NCI-H82 treated with DMSO at 0.1 percent for 48 hours (cell line): ENCODE data around the gene RSPO4.
"Not testable (repeated sequence)": the region's sequence is repeated elsewhere in the genome, so short reads cannot be mapped to it uniquely, and the experiment has no call there.

Experiments used
- DNase-seq: peaks from one replicate; lab custom pipeline; 2025; ENCODE audit not compliant: unreplicated experiment; lab: John Stamatoyannopoulos, UW

RSPO4 gene

DNA sequence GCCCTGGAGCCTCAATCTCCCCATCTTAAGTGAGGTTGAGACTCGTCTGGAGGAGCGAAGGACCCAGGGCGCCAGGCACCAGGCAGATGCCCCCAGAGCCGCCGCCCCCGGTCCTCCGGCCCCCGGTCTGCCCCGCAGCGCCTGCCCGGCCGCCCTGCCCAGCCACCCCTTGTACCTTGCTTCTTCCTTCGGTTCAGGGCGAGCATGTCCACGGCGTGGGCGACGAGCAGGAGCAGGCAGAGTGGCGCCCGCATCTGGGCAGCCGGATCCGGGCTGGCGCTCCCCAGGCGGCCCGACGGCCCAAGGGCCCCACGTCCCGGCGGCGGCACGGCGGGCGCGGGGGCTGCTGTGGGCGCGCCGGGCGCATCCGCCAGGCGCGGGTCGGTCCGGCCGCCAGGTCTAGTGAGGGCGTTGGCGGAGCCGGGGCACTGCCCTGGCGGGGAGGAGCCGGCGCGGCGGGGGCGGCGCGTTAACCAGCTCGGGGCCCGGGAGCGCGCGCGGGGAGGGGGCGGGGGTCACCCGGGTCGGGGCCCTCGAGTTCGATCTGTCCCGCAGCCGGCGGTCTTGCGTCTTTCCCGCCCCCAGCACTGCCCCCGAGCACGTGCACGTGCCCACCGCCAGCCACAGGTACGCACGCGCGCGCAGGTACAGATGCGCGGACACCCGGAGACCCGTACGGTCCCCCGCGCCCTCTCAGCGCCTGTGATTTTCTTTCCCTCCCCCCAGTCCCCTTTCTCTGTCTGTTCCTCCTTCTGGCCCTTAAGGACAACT, at the start of gene RSPO4:
Gene RSPO4 (minus strand): TSS at position 401 of the 771 bp plus-strand sequence. CDS start 147 bp downstream, at position 254.
- DNase-seq, result no peak

DNA sequence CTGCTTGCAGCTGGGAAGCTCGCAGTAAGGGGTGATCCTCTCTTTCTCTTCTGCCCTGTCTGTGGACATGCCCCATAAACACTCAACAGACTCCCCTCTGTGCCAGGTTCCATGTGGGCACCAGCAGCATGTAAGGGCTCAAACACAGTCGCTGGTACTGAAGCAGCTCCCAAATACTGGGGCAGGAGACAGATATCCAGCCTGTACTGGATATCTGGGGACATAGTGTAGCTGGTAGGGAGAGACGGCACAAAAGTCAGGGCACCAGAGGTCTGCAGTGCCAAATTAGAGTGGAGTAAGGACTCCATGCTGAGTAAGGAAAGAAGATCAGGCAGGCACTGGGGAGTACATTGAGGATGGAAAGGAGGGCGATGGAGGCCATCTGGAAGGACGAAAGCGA, 48.3 kb upstream of the RSPO4 start:
- DNase-seq, result no peak

DNA sequence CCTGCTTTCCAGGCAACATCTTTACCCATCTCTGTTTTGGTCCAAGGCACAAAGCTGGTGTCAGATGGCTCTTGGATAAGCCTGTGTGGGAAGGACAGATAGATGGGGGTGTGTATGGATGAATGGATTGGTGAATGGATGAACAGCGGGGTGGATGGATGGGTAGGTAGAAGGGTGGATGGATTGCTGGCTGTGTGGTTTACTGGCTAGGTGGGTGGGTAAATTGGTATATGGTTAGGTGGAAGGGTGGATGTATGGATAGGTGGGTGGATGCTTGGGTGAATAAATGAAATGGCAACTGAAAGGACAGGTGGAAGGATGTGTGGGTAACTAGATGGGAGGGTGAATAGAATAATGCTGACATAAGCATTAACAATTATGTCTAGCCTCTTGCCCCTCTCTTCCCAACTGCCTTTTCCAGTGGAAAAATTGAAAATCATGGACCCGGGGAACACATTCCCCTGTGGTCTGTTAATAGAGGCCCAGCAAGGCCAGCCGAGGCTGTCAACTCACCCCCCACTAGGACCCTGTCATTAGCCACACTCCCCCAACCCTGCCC, 43.8 kb upstream of the RSPO4 start:
- no peak for DNase-seq

DNA sequence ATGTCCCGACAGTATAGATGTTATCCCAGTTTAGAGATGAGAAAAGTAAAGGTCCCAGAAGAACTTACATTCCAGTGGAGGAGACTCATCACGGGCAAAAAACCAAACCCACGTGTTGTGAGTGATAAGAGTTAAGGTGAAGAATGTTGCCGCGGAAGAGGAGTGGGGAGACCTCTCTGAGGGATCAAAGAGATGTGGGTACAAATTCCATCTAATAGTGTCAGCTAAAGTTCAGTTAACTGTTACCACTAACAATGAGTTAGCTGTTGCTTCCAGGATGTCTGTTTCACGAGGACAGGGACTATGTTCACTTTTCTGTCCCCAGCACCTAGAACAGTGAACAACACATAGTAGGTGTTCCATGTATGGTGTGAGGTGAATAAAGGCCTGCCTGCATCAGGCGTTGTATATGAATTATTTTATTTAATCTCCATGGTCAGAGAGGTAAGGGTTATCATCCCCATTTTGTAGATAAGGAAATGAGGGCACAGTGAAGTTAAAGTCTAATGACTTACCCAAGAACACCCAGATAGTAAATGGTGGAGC, 39.8 kb upstream of the RSPO4 start:
- DNase-seq, result no peak

DNA sequence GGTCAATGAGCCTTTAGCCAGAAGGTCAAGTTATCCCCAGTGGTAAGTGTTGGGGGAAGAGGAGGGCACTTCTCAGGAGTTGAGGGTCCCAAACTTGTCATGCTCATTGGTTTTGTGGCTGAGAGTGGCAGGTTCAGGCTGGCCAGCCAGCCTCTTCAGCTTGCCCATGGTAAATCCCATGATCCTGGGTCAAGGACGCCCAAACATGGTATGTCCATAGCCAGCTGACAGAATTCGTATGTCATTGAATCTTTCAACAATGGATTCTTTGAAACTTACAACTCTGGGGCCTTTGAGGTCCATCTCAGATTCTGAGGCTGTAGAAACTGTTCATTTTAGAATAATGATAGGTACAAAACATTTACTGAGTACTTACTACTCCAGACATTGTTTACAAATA, 36.1 kb upstream of the RSPO4 start:
- DNase-seq, result no peak

DNA sequence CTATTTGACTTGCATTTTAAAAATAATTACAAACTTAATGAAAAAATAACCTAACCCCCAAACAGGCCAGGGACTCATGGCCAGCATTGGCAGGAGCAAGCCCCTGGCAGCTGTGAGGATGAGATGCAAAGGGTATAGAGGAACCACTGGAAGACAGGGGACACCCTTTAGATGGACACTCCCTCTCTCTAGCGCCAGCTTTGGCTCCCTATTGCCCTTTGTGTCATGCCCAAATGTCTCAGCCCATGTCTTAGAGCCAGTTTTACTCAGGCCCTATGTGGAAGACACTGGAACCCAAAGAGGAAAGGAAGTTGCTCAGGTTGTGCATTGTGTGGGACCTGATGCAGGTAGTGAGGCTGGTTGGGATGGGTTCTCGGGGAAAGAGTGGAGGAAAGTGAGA, 34.9 kb upstream of the RSPO4 start:
- DNase-seq, result no peak

DNA sequence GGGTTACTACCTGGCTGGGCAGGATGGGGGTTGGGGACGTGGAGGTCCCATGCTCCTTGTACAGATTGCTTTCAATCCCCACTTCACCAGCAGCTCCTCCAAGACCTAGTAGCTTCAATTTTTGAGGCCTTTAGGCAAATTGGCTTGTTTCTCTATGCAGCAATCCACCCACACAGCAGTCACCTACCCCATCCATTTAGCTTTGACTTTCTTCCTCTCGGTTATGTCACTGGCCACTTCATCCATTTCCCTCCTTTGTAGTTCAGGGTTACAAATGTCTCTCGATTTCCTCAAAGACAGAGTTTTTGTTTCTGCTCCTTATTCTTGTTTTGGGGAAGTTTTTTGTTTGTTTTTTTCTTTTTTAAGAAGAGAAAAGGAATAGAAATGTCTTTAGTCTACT, 33.4 kb upstream of the RSPO4 start:
- DNase-seq, result no peak

DNA sequence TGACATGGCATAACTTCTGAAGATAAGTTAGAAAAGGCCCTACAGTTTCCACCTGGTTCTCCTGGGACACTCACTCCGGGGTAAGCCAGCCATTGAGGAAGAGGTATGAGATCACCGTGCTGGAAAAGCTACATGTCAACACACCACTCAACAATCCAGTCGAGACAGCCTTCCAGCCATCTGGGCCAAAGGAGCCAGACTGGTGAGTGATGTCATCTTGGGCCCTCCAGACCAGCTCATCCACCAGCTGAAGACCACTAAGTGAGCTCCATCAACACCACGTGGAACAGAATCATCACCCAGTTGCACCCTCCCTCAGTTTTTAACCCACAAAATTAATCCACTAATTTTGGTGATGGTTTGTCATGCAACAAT, 32.3 kb upstream of the RSPO4 start:
- DNase-seq, result no peak

DNA sequence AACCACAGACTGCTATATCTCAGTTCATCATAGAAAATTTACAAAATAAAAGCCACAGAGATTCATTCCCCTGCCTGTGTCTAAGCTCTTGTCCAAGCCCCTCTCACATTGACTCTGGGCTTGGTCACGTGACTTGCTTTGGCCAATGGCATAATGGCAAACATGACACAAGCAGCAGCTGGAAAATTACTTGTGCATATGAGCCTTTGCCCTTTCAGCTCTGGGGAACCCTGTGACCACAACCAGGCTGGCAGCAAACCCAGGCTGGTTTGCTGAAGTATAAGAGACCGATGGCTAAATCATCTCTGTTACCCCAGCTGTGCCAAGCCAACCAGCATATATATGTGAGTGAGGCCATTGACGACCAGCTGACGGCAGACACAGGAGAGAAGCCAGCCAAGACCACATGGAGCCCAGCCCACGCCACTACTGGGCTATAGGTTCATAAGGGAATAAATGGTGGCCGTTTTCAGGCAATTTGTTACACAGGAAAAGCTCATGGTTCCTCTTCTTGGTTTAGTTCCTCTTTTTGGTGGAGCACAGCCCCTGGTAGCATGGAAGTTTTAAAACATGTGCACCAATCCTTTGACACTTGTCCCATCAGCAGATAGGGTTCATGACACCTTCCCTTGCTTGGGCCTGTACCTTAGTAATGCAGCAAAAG, 31.8 kb upstream of the RSPO4 start:
- DNase-seq, result no peak

DNA sequence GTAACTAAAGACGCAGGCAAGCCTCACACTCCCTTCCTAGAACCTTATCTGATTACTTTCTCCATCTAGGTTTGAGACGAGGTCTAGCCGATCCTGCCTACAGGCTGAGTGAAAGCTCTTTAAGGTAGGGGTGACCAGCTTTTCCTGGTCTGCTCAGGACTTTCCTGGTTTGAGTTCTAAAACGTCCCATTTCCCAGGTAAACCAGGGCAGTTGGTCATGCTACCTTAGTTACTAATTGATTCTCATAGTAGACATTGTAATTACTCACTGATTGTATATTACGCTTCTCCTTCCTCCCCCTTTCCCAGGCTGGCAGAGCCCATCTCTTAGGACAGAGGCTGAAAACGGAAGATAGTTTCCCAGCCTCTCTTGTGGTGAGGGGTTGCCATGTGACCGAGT, 27.9 kb upstream of the RSPO4 start:
- DNase-seq, result no peak

DNA sequence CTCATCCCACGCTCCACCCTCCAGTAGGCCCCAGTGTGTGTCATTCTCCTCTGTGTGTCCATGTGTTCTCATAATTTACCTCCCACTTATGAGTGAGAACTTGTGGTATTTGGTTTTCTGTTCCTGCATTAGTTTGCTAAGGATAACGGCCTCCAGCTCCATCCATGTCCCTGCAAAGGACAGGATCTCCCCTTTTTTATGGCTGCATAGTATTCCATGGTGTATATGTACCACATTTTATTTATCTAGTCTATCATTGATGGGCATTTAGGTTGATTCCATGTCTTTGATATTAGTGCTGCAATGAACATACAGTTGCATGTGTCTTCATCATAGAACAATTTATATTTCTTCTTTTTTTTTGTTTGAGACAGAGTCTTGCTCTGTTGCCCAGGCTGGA, 24.1 kb upstream of the RSPO4 start:
- not testable (repeated sequence) for DNase-seq

DNA sequence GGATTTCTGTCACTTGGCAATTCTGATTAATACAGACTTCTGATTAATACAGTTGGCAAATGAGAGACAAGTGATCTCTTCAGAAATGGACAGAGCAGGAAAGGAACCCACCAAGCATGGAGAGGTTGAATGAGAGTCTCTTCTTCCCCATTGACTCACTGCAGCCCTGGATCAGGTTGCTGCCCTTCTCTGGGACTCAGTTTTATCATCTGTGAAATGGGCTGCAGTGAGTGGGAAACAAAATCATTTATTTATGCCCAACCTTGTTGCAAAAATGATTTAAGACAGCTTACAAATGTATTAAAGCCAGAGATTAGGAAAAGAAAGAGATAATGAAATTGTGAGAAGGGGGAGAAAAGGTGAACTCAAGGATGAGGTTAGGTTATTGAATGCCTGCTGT, 20.8 kb upstream of the RSPO4 start:
- no peak for DNase-seq

DNA sequence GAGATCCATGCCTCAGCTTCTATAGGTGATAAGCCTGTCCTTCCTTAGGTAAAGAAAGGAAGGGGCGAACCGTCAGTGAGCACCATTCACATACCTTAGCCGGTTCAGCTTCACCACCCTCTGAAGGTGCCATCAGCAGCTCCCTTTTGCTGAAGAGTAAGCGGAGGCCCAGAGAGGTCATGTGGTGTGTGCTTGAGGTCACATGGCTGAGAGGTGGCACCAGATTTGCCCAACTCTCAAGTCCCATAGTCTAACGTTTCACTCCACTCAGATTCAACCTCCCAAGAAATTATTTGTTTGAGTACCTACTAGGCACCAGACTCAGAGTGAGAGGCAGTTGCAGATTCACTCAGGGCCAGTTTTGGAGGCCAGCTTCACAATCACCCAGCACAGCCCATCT, 18.5 kb upstream of the RSPO4 start:
- DNase-seq, result no peak

DNA sequence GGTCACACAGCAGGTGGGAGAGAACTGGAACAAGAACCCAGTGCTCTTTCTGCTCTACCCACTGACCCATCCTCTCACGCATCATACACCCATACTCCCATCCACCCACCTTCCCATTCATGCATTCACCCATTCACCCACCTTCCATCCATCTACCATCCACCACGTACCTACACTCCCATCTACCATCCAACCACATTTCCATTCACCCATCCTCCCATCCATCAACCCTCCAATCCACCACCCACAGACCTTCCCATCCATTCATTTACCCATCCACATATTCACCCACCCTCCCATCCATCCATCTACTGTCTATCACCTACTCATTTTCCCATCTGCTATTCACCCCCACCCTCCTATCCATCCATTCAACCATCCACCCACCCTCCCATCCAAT, 17.2 kb upstream of the RSPO4 start:
- no peak for DNase-seq

DNA sequence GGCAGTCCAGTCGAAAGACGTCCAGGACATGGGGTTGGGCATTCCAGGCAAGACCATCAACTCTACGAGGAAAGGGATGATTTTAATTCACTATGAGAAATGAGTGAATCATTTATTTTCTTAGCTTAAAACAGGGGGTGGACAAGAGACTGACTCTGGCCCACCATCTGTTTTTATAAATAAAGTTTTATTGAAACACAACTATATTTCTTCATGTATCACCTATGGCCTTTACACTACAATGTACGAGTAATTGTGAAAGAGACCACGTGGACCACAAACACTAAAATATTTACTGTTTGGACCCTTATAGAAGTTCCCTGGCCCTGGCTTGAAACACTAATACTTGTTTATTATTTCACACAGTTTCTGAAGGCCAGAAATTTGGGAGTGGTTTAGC, 15.6 kb upstream of the RSPO4 start:
- DNase-seq, result no peak

DNA sequence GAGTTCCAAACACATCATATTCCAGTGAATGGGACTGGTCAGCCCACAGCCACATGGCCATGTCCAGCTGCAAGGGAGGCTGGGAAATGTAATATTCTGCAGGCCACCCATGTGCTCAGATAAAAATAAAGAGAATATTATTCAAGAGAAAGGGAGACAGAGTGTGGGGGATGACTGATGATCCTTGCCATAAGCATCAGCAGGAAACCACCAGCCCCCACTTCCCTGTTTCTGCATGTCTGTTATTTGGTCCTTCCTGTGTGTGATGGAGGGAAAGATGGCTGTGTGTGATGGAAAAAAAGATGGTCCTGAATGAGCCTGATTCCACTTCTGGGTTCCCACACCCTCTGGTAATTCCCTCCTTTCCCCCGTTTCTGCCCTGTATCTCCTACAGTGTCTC, 13.1 kb upstream of the RSPO4 start:
- DNase-seq, result no peak

DNA sequence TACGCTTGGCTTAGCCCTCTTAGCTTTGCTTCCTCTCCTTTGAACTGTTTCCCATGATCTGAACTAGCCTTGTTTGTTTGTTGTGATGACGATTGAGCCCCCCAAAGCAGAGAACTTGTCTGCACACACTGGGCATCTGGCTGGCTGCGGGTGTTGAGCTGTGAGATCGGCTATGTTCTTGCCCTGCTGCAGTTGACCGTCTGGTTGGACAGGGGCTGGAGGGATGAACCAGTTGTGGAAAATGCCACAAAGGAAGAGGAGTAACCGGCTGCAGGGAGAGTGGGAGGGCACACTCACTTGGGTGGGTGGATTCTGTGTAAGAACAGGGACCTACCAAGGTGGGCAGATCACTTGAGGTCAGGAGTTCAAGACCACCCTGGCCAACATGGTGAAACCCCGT, 12.4 kb upstream of the RSPO4 start:
- DNase-seq, result no peak

DNA sequence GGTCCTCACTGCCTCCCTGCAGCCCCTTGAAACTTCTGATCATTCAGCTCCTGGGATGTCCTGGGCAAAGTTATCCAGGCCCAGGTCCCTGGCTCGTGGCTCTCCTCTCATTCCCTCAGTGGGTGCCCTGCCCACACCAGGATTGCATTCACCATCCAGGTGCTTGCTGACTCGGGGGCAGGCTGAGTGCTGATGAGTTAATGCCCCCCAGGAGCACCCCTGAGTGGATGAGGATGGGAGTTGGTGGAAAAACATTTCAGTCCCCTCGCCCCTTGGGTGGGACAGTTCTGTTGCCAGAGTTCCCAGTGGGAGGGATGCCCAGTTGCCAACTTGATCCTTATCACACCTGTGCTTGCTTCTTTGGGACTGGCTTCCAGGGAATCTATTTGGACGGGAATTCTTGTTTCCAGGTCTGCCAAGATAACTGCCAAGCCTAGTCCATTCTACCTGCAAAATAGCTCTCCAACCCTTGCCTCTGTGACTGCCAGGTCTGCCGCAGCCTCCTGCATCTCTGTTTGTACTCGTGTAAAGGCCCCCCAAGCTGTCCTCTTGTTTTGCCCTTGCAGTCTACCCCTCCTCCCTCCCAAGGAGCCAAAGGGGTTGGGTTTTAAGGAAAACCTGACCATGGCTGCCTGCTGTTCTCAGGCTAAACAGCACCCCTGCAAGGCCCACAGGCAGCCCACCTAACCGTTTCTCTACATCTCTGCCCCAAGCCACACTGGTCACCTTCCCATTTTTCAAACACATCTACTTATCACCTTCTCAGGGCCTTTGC, 11.6 kb upstream of the RSPO4 start:
- DNase-seq, result no peak

DNA sequence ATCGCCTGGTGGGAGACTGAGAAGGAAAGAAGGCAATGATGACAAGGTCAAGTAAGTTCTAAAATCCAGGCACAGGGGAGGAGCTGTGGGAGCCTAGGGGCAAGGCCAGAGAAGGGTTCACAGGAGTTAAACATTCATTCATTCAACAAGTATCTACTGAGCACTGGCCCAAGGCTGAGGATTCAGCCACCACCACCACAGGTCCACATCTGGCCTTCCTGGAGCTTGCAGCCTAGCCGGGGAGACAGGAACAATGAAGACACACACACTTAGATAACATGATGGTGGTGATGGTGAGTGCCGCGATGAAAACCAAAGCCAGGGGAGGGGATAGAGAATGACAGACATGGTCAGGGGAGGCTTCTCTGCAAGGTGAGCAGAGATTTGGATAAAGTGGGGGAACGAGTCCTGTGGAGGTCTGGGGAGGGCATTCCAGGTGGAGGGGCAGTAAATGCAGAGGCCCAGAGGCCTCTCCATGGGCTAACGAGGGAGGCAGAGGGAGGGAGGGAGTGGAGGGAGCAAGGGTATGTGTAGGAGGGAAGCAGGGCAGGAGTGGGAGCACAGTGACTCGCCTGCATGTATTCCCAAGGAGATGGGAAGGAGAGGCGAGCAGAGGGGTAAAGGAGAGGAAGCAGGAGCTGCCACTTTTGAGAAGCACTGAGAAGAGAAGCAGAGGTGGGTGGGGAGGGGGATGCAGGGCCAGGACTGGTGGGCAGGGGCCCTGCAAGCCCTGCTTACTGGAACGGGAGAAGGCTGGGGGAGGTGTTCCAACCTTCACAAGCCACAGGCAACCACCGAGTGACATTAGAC, 10.5 kb upstream of the RSPO4 start:
- DNase-seq, result no peak

DNA sequence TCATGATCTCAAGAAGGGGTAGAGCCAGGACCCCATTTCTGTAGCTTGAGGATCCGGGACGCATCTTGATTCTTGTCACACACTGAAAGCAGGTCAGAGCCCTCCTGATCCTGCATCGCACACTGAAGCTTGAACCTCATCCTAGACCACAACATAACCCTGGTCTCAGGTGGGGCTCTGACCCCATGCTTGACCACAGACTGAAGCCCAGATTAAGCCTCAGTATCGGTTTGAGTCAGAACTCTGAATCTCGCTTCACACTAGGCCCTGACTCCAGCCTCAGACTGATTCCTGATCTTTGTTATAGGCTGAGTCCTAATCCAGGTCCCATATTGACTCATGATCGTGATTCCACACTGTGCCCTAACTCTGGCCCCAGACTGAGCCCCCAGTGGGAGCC, 8.5 kb upstream of the RSPO4 start:
- no peak for DNase-seq
